ENCODE data around the gene USP35. TPM values are rescaled to one million over a fixed set of nuclear protein-coding genes. Genes with fewer than 3 reads are reported as not detected.
A peak's percentile ranks its signal among the peaks of the same experiment; 100 is the strongest.

Gene USP35
- total and polyA plus RNA-seq, 4 donors, result 3.0 to 28.0 (median 22.7) TPM

- WGBS, 2 donors, result 25 to 27% methylated on average over 6 of the region's 6 CpGs
- ATAC-seq (ENCODE audit: low FRiP score) (no peak), DNase-seq (peak; percentile 54 to 74)
- Histone ChIP-seq H3K4me3 (ENCODE audit: low read length in 2 of 2) (no peak overlapping the region), H3K27ac (ENCODE audit: low read depth in 1 of 2, low read length in 2 of 2) (peak overlapping the region in 1 of 2 donors; percentile 4), H3K36me3 (ENCODE audit: control insufficient read depth in 1 of 2, insufficient read depth in 2 of 2, low read length in 1 of 2) (no peaks in the 10 kb centered on the region), H3K27me3 (ENCODE audit: control insufficient read depth in 1 of 2, insufficient read depth in 2 of 2, low read length in 1 of 2) (no peaks in the 10 kb centered on the region), H3K9me3 (ENCODE audit: control insufficient read depth, low read length) (no peaks in the 10 kb centered on the region), H3K4me1 (ENCODE audit: control insufficient read depth in 1 of 2, insufficient read depth in 2 of 2, low read length in 2 of 2) (peaks cover 0 to 5% of the 10 kb centered on the region in 2 donors)
- intact Hi-C loops (cut with DNase I), result loop anchor here (5.0 kb wide), 2 partner anchors 45 to 225 kb away; partner anchors contain the start of gene GAB2 (in 1 of the 2)
Observed at GRCh38 chr11:78192223-78192719, 3.6 kb downstream of the USP35 start.

- H3K4me3 ChIP-seq (ENCODE audit: low read length in 2 of 2), result no peak overlapping the region
- peak; percentile 54 to 70 for DNase-seq
- ATAC-seq (ENCODE audit: low FRiP score), result no peak
- intact Hi-C loops (cut with DNase I), result loop anchor here (5.0 kb wide), 2 partner anchors 46 to 224 kb away; partner anchors contain the start of gene GAB2 (in 1 of the 2)
- WGBS, 2 donors, result 34 to 42% methylated on average over 4 of the region's 4 CpGs
- H3K27me3 ChIP-seq (ENCODE audit: control insufficient read depth in 1 of 2, insufficient read depth in 2 of 2, low read length in 1 of 2), result no peaks in the 10 kb centered on the region
- H3K27ac ChIP-seq (ENCODE audit: low read depth in 1 of 2, low read length in 2 of 2), result peak overlapping the region in 1 of 2 donors; percentile 66
- H3K36me3 ChIP-seq (ENCODE audit: control insufficient read depth in 1 of 2, insufficient read depth in 2 of 2, low read length in 1 of 2), result no peaks in the 10 kb centered on the region
- peaks cover 0 to 5% of the 10 kb centered on the region in 2 donors for H3K4me1 ChIP-seq (ENCODE audit: control insufficient read depth in 1 of 2, insufficient read depth in 2 of 2, low read length in 2 of 2)
- H3K9me3 ChIP-seq (ENCODE audit: control insufficient read depth, low read length), result no peaks in the 10 kb centered on the region
Observed at GRCh38 chr11:78192911-78193351, 4.2 kb downstream of the USP35 start.

GRCh38 chr11:78193806-78194205 lies 5.1 kb downstream of the USP35 start:
- no peaks in the 10 kb centered on the region for H3K9me3 ChIP-seq (ENCODE audit: control insufficient read depth, low read length)
- peaks cover 0 to 5% of the 10 kb centered on the region in 2 donors for H3K4me1 ChIP-seq (ENCODE audit: control insufficient read depth in 1 of 2, insufficient read depth in 2 of 2, low read length in 2 of 2)
- no peaks in the 10 kb centered on the region for H3K27me3 ChIP-seq (ENCODE audit: control insufficient read depth in 1 of 2, insufficient read depth in 2 of 2, low read length in 1 of 2)
- DNase-seq (peak in 1 of 2 donors; percentile 63), ATAC-seq (ENCODE audit: low FRiP score) (no peak)
- H3K36me3 ChIP-seq (ENCODE audit: control insufficient read depth in 1 of 2, insufficient read depth in 2 of 2, low read length in 1 of 2), result no peaks in the 10 kb centered on the region
- no peak overlapping the region for H3K4me3 ChIP-seq (ENCODE audit: low read length in 2 of 2)
- H3K27ac ChIP-seq (ENCODE audit: low read depth in 1 of 2, low read length in 2 of 2), result no peak overlapping the region
- intact Hi-C loops (cut with DNase I), result loop anchor here (5.0 kb wide), 2 partner anchors 47 to 223 kb away; partner anchors contain the start of gene GAB2 (in 1 of the 2)
- 95 to 96% methylated on average over 8 of the region's 8 CpGs for whole genome bisulfite sequencing, 2 donors

- no peaks in the 10 kb centered on the region for H3K27me3 ChIP-seq (ENCODE audit: control insufficient read depth in 1 of 2, insufficient read depth in 2 of 2, low read length in 1 of 2)
- peaks cover 0 to 5% of the 10 kb centered on the region in 2 donors for H3K4me1 ChIP-seq (ENCODE audit: control insufficient read depth in 1 of 2, insufficient read depth in 2 of 2, low read length in 2 of 2)
- WGBS, 2 donors, result 90 to 91% methylated on average over 3 of the region's 3 CpGs
- ATAC-seq (ENCODE audit: low FRiP score) (no peak), DNase-seq (no peak)
- no peak overlapping the region for H3K4me3 ChIP-seq (ENCODE audit: low read length in 2 of 2)
- no peak overlapping the region for H3K27ac ChIP-seq (ENCODE audit: low read depth in 1 of 2, low read length in 2 of 2)
- no peaks in the 10 kb centered on the region for H3K9me3 ChIP-seq (ENCODE audit: control insufficient read depth, low read length)
- intact Hi-C loops (cut with DNase I), result loop anchor here (5.0 kb wide), 2 partner anchors 47 to 223 kb away; partner anchors contain the start of gene GAB2 (in 1 of the 2)
- H3K36me3 ChIP-seq (ENCODE audit: control insufficient read depth in 1 of 2, insufficient read depth in 2 of 2, low read length in 1 of 2), result no peaks in the 10 kb centered on the region
Observed at GRCh38 chr11:78194490-78194889, 5.8 kb downstream of the USP35 start.

GRCh38 chr11:78195917-78196560 lies 7.3 kb downstream of the USP35 start:
- no peak for ATAC-seq (ENCODE audit: low FRiP score)
- peak; percentile 45 to 57 for DNase-seq
- Histone ChIP-seq H3K27me3 (ENCODE audit: control insufficient read depth in 1 of 2, insufficient read depth in 2 of 2, low read length in 1 of 2) (no peaks in the 10 kb centered on the region), H3K36me3 (ENCODE audit: control insufficient read depth in 1 of 2, insufficient read depth in 2 of 2, low read length in 1 of 2) (no peaks in the 10 kb centered on the region), H3K4me3 (ENCODE audit: low read length in 2 of 2) (no peak overlapping the region), H3K4me1 (ENCODE audit: control insufficient read depth in 1 of 2, insufficient read depth in 2 of 2, low read length in 2 of 2) (peaks cover 0 to 5% of the 10 kb centered on the region in 2 donors), H3K27ac (ENCODE audit: low read depth in 1 of 2, low read length in 2 of 2) (no peak overlapping the region), H3K9me3 (ENCODE audit: control insufficient read depth, low read length) (no peaks in the 10 kb centered on the region)
- intact Hi-C loops (cut with DNase I), result no loop called here
- WGBS, 2 donors, result 70 to 71% methylated on average over 60 of the region's 60 CpGs

GRCh38 chr11:78196661-78197091 lies 8.0 kb downstream of the USP35 start:
- peak; percentile 40 to 65 for DNase-seq
- intact Hi-C loops (cut with DNase I), result no loop called here

GRCh38 chr11:78197816-78198215 lies 9.1 kb downstream of the USP35 start:
- Histone ChIP-seq H3K27me3 (ENCODE audit: control insufficient read depth in 1 of 2, insufficient read depth in 2 of 2, low read length in 1 of 2) (no peaks in the 10 kb centered on the region), H3K4me1 (ENCODE audit: control insufficient read depth in 1 of 2, insufficient read depth in 2 of 2, low read length in 2 of 2) (peaks cover 0 to 4% of the 10 kb centered on the region in 2 donors), H3K4me3 (ENCODE audit: low read length in 2 of 2) (no peak overlapping the region), H3K27ac (ENCODE audit: low read depth in 1 of 2, low read length in 2 of 2) (no peak overlapping the region), H3K9me3 (ENCODE audit: control insufficient read depth, low read length) (no peaks in the 10 kb centered on the region), H3K36me3 (ENCODE audit: control insufficient read depth in 1 of 2, insufficient read depth in 2 of 2, low read length in 1 of 2) (no peaks in the 10 kb centered on the region)
- 84 to 87% methylated on average over 6 to 8 of the region's 8 CpGs for WGBS, 2 donors
- DNase-seq, result peak; percentile 32 to 67
- no peak for ATAC-seq (ENCODE audit: low FRiP score)
- intact Hi-C loops (cut with DNase I), result no loop called here

More at GRCh38 chr11:78196661-78197091, 8.0 kb downstream of the USP35 start:
- Histone ChIP-seq H3K4me1 (ENCODE audit: control insufficient read depth in 1 of 2, insufficient read depth in 2 of 2, low read length in 2 of 2) (peaks cover 0 to 5% of the 10 kb centered on the region in 2 donors), H3K27me3 (ENCODE audit: control insufficient read depth in 1 of 2, insufficient read depth in 2 of 2, low read length in 1 of 2) (no peaks in the 10 kb centered on the region), H3K27ac (ENCODE audit: low read depth in 1 of 2, low read length in 2 of 2) (no peak overlapping the region), H3K9me3 (ENCODE audit: control insufficient read depth, low read length) (no peaks in the 10 kb centered on the region), H3K4me3 (ENCODE audit: low read length in 2 of 2) (no peak overlapping the region), H3K36me3 (ENCODE audit: control insufficient read depth in 1 of 2, insufficient read depth in 2 of 2, low read length in 1 of 2) (no peaks in the 10 kb centered on the region)
- ATAC-seq (ENCODE audit: low FRiP score), result no peak
- whole genome bisulfite sequencing, 2 donors, result 84 to 87% methylated on average over 34 to 40 of the region's 40 CpGs

- intact Hi-C loops (cut with DNase I), result no loop called here
- ATAC-seq (ENCODE audit: low FRiP score) (no peak), DNase-seq (peak in 1 of 2 donors; percentile 17)
- Histone ChIP-seq H3K36me3 (ENCODE audit: control insufficient read depth in 1 of 2, insufficient read depth in 2 of 2, low read length in 1 of 2) (no peaks in the 10 kb centered on the region), H3K27ac (ENCODE audit: low read depth in 1 of 2, low read length in 2 of 2) (no peak overlapping the region), H3K4me3 (ENCODE audit: low read length in 2 of 2) (no peak overlapping the region), H3K4me1 (ENCODE audit: control insufficient read depth in 1 of 2, insufficient read depth in 2 of 2, low read length in 2 of 2) (no peaks in the 10 kb centered on the region), H3K27me3 (ENCODE audit: control insufficient read depth in 1 of 2, insufficient read depth in 2 of 2, low read length in 1 of 2) (no peaks in the 10 kb centered on the region), H3K9me3 (ENCODE audit: control insufficient read depth, low read length) (no peaks in the 10 kb centered on the region)
- WGBS, 2 donors, result 94% methylated on average over 6 of the region's 6 CpGs
Observed at GRCh38 chr11:78199015-78199652, 10.4 kb downstream of the USP35 start.

Measured in aorta (tissue), 5 donors.